Breast epithelium (tissue), 4 donors: ENCODE measurements around the gene C10orf88. TPM values are rescaled to one million over a fixed set of nuclear protein-coding genes. Genes with fewer than 3 reads are reported as not detected.

Experiments
- DNase-seq, 2 donors: peaks; one replicate each; pipeline ENCODE4 v3.0.0-alpha.2; 2019; ENCODE audit warnings: low spot score in 2 of 2
- H3K27ac ChIP-seq, 2 donors: fragments of 200-600 bp; sonication (generic) in 1 of 2; one replicate each; pipeline ENCODE4 v1.5.1; 2016 to 2019; ENCODE audit warnings: mild to moderate bottlenecking in 1 of 2
- H3K27me3 ChIP-seq, 2 donors: fragments of 200-600 bp; sonication (generic) in 1 of 2; one replicate each; pipeline versions ENCODE4 v1.5.1 to v1.6.0; 2017 to 2019; ENCODE audit warnings: control low read depth in 1 of 2, mild to moderate bottlenecking in 1 of 2
- H3K36me3 ChIP-seq: fragments of 200-600 bp; one replicate; pipeline ENCODE4 v1.5.1; 2019
- H3K4me1 ChIP-seq, 2 donors: fragments of 200-600 bp; sonication (generic); one replicate each; pipeline ENCODE4 v1.5.1; 2016 to 2019; ENCODE audit warnings: control low read depth in 1 of 2
- H3K4me3 ChIP-seq, 3 donors: fragments of 200-600 bp; sonication (generic); 1 replicate in 2 of 3; 2 replicates in 1 of 3; pipeline ENCODE4 v1.5.1; 2016 to 2019; ENCODE audit warnings: mild to moderate bottlenecking in 3 of 3, moderate library complexity in 2 of 3
- H3K9me3 ChIP-seq, 2 donors: fragments of 200-600 bp; sonication (generic) in 1 of 2; one replicate each; pipeline ENCODE4 v1.5.1; 2016 to 2019; ENCODE audit warnings: control low read depth in 1 of 2
- POLR2A ChIP-seq: fragments of 450-650 bp; IDR thresholded peaks from one replicate; pipeline ENCODE4 v1.6.1; 2016; ENCODE audit warnings: antibody characterized with exemption, mild to moderate bottlenecking, moderate library complexity
- POLR2AphosphoS5 ChIP-seq, 3 donors: sonication (generic); formaldehyde crosslinking; IDR thresholded peaks; one replicate each; pipeline ENCODE4 v1.6.1; 2017; ENCODE audit warnings: antibody characterized with exemption in 3 of 3
- intact Hi-C: fragments of 100-400 bp; cut with DNase I; formaldehyde crosslinking; loops from one replicate; pipeline ENCODE4 v1.15.1; 2023; ENCODE audit warnings: low total_unique reads
- total RNA-seq, 3 donors: library from RNA; depleted of rRNA; stranded (reverse); fragments of >200 nt; gene quantifications; one replicate each; pipeline ENCODE4 v1.1.0, GENCODE V29; 2016
- TF ChIP-seq, protein P1 (sequence below), 3 donors: fragments of 450-650 bp; IDR thresholded peaks; one replicate each; pipeline ENCODE4 v1.5.1; 2016 to 2017; ENCODE audit warnings: antibody characterized with exemption in 3 of 3, mild to moderate bottlenecking in 3 of 3, moderate library complexity in 3 of 3

Gene C10orf88
- total RNA-seq, 3 donors from 2014 or later, result 4.5 to 8.0 (median 7.5) TPM

DNA sequence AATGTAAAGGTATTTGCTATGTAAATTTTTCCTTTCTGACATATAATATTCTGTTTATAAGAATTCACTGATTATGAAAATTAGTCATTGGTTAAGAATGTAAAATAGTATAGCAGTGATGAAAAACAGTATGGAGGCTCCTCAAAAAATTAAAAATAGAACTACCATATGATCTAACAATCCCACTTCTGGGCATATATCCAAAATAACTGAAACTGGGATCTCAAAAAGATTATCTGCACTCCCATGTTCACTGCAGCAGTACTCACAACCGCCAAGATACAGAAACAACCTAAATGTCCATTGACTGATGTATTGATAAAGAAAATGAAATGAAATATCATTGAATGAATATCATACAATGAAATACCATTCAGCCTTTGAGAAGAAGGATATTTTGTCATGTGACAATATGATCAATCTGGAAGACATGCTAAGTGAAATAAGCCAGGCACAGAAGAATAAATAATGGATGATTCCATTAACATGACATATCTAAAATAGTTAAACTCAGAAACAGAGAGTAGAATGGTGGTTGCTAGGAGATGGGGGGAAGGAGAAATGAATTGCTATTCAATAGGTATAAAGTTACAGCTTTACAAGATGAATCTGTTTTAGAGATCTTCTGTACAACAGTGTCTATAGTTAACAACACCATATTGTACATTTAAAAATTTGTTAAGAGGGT is 14.0 kb downstream of the C10orf88 start:
- TF ChIP-seq POLR2AphosphoS5 (IDR thresholded peaks at IDR 0.05) (no peak), POLR2A (no peak)
- TF ChIP-seq, protein P1, sequence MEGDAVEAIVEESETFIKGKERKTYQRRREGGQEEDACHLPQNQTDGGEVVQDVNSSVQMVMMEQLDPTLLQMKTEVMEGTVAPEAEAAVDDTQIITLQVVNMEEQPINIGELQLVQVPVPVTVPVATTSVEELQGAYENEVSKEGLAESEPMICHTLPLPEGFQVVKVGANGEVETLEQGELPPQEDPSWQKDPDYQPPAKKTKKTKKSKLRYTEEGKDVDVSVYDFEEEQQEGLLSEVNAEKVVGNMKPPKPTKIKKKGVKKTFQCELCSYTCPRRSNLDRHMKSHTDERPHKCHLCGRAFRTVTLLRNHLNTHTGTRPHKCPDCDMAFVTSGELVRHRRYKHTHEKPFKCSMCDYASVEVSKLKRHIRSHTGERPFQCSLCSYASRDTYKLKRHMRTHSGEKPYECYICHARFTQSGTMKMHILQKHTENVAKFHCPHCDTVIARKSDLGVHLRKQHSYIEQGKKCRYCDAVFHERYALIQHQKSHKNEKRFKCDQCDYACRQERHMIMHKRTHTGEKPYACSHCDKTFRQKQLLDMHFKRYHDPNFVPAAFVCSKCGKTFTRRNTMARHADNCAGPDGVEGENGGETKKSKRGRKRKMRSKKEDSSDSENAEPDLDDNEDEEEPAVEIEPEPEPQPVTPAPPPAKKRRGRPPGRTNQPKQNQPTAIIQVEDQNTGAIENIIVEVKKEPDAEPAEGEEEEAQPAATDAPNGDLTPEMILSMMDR (IDR thresholded peaks at IDR 0.05), result no peak
- H3K4me1 ChIP-seq, result no peaks in the 10 kb centered on the region
- H3K36me3 ChIP-seq, result peaks cover 9% of the 10 kb centered on the region
- no peak overlapping the region for H3K4me3 ChIP-seq
- H3K27me3 ChIP-seq, result no peaks in the 10 kb centered on the region
- no peak for DNase-seq
- no peaks in the 10 kb centered on the region for H3K9me3 ChIP-seq
- no peak overlapping the region for H3K27ac ChIP-seq
- intact Hi-C loops, result no loop called here

DNA sequence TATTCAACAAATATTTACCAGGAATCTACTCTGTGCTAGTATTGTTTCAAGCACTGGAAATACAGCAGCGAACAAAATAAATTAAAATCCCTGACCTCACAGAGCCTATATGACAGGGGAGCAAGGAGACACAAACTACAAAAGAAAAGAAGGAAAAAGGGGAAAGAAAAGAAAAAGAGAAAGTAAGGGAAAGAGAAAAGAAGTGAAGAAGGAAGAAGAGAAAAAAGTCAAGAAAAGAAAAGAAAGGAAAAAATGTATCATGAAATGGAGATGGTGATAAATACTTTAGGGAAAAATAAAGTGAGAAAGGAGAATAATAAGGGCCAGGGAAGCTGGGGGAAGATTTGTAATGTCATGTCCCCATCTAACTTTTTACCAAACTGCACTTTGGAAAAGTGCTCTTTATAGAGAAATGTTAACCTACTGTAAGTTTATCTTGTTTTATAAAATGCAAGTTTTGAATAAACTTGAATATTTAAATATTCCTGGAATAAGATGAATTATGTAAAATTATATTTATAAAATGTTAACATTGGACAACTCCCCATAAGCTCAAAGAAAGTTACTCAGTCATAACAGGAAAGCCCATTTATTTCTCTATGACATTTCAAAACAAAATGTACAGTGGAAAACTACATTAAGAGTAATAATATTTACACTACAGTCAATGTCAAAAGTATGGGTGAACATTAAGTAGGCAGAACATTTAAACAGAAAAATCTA is 14.7 kb downstream of the C10orf88 start:
- Histone ChIP-seq H3K27ac (no peak overlapping the region), H3K4me3 (no peak overlapping the region), H3K27me3 (no peaks in the 10 kb centered on the region), H3K4me1 (no peaks in the 10 kb centered on the region), H3K36me3 (peaks cover 9% of the 10 kb centered on the region), H3K9me3 (no peaks in the 10 kb centered on the region)
- TF ChIP-seq POLR2A (no peak), POLR2AphosphoS5 (IDR thresholded peaks at IDR 0.05) (no peak)
- TF ChIP-seq, protein P1 (IDR thresholded peaks at IDR 0.05), result no peak
- DNase-seq, result no peak
- intact Hi-C loops, result no loop called here

DNA sequence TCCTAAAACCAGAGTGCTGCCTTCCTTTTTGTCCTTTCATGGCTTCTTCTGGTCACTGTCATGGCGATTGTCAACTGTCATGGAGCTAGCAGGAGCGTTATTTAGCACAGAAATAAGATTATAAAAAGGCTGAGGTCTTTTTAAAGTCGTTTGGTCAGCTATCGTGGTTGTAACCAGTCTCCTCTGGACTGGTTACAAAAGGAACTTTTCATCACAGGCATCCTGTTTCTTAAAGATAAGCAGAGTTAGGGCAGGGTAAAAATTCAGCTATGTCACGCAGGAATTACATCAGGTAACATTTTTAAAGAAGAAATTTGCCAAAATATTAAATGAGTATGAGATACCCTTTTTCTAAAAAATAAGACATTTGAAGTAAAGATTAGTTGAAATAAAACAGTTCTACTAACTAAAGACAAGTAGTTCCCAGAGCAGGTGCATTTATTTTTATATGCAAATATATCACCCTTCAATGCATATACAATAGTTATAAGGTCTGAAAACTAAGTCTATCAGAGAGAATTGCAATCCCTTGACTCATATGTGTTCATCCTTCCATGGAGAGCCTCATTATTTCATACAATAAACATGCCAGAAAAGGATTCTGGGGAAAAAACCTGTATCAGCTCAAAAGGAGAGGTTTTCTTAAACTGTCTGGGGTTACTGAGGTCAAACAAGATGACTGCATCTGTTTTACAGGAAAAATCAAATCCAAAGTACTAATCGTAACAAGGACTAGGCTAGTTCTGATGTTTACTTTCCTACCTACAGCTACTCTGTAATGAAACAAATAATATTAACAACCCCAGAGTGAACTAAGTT is 22.7 kb downstream of the C10orf88 start:
- Histone ChIP-seq H3K4me1 (no peaks in the 10 kb centered on the region), H3K27me3 (no peaks in the 10 kb centered on the region), H3K9me3 (no peaks in the 10 kb centered on the region), H3K36me3 (no peaks in the 10 kb centered on the region), H3K27ac (no peak overlapping the region), H3K4me3 (no peak overlapping the region)
- no peak for TF ChIP-seq POLR2AphosphoS5 (IDR thresholded peaks at IDR 0.05)
- TF ChIP-seq, protein P1 (IDR thresholded peaks at IDR 0.05), result no peak
- TF ChIP-seq POLR2A, result no peak
- DNase-seq, result no peak
- intact Hi-C loops, result no loop called here

DNA sequence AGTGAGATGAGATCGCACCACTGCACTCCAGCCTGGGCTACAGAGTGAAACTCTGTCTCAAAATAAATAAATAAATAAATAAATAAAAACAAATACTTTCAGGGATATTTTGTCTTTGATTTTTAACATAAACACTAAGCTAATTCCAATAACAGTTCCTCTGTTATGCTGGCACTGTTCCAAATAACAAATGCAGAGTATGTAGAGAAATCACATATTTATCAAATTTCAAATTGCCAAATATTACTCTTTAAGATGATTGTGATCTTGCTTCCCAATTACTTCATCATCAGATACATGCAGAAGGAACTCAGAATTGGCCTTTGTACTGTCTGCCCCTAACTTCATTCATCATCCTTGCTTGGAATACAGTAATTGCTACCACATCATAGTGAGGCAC is 23.9 kb downstream of the C10orf88 start:
- H3K36me3 ChIP-seq, result no peaks in the 10 kb centered on the region
- DNase-seq, result no peak
- H3K4me3 ChIP-seq, result no peak overlapping the region
- TF ChIP-seq, protein P1 (IDR thresholded peaks at IDR 0.05), result no peak
- no peak for TF ChIP-seq POLR2A
- intact Hi-C loops, result no loop called here
- H3K27ac ChIP-seq, result no peak overlapping the region
- H3K4me1 ChIP-seq, result no peaks in the 10 kb centered on the region
- H3K27me3 ChIP-seq, result no peaks in the 10 kb centered on the region
- no peaks in the 10 kb centered on the region for H3K9me3 ChIP-seq
